HK-2 (cell line): ENCODE data around the gene GAS7.
A peak's percentile ranks its signal among the peaks of the same experiment; 100 is the strongest.
"Not testable (repeated sequence)": the region's sequence is repeated elsewhere in the genome, so short reads cannot be mapped to it uniquely, and the experiment has no call there.

Source experiments
- DNase-seq: peaks from one replicate; pipeline ENCODE4 v3.0.0-alpha.2; 2018; ENCODE audit not compliant: unreplicated experiment

Gene GAS7

DNA sequence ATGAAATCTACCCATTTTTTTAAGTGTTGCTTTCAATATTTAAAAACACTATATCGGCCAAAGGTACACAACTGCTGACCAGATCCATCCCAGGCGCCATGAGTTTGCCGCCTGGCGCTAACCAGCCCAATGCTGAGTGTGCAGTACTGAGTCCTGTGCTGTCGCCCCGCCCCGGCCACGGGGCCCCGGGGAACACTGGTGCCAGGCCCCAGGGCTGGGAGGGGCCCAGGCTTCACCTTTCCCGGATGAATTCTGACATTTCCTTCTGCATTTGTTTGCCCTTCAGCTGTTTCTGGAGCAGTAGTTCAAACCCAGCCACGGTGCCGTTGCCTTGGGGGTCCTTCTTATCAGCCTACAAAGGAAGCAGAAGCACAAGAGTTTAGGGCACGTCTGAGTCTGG, 255.5 kb downstream of the GAS7 start:
- DNase-seq = no peak

- no peak for DNase-seq
Measured at GRCh38 chr17:9941305-9941704, 257.1 kb downstream of the GAS7 start.

DNA sequence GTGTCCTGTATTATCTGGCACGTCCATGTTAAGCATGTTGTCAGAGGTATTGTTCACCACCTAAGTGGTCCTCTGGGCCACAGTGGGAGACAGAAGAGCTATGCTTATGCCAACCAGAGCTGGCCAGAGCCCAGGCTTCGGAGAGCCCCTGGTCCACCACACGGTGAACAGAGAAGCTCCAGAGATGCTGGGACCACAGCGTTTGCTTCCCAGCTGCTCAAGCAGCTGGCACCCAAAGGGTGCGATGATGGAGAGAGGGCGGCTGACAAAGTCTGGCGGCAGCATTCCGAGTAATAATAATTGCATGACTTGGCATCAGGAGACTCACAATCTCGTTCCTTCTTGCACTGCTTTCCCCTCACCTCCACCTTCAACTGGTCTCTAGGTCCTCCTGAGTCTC, 257.6 kb downstream of the GAS7 start:
- no peak for DNase-seq

DNA sequence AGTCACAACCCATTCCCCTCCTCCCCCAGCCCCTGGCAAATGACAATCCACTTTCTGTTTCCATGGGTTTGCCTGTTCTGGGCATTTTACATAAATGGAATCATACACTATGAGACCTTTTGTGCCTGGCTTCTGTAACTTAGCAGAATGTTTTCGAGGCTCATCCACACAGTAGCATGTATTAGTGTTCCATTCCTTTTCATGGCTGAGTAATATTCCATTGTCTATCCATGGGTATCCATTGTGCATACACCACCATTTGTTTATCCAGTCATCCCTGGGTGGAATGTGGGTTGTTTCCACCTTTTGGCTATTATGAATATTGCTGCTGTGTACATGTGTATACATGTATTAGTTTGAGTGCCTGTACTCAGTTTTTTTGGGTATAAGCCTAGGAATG, 259.6 kb downstream of the GAS7 start:
- no peak for DNase-seq

- DNase-seq = no peak
Measured at GRCh38 chr17:9937901-9938300, 260.5 kb downstream of the GAS7 start.

GRCh38 chr17:9937241-9937761, 261.1 kb downstream of the GAS7 start:
- DNase-seq = no peak

DNA sequence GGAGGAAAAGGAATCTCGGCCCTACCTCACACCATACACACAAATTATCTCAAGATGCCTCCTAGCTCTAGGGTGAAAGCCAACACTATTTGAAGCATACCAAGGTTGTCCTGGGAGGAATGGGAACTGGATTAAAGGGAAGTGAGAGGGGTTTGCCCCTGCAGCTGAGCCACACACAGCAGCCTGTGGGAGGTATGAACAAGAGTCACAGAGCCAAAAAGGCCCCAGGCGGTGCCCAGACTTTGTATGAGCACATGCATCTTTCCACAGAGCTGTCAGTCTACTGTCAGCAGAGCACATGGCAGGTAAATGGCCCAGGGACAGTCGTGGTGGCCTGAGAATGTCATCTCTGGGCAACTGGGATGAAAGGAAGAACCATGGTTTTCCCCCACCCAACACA, 262.3 kb downstream of the GAS7 start:
- no peak for DNase-seq

GRCh38 chr17:9935408-9935807, 263.0 kb downstream of the GAS7 start:
- DNase-seq = no peak

DNA sequence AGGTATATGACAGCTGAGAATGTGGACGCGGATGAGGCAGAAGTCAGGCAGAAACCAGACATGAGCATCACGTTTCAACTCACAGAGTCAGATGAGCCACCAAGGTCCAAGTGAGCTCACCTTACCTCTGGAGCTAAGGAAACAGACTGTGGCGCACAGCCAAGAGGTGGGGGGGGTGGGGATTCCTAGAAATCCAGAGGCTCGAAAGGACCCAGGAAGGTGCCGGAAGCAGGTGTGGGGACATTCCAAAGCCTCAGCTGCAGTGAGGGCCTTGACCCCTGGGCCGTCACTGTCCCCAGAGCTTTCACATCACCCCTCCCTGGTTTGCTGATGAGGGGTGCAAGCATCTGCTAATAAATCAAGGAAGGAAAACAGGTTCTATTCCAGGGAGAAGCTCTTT, 264.1 kb downstream of the GAS7 start:
- no peak for DNase-seq

- DNase-seq = no peak
Measured at GRCh38 chr17:9932491-9932890, 265.9 kb downstream of the GAS7 start.

GRCh38 chr17:9931144-9931741, 267.2 kb downstream of the GAS7 start:
- no peak for DNase-seq

DNA sequence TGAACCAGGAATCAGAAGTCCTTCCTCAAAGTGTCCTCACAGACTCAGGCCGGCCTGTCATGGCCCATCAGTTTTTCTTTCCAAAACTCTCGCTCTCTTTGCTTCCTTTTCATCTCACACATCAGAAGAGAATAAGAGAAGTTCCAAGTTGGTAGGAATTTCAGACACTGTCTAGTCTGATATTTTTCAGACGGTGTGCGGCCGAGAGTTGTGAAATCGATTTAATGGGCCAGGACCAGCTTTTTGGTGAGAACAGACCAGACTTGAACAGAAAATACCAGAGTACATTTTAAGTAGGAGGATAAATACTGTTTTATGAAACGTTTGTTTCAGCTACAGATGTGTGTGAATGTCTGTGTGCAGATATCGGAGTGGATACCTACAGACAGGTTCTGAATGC, 268.5 kb downstream of the GAS7 start:
- DNase-seq = no peak

GRCh38 chr17:9928601-9929333, 269.6 kb downstream of the GAS7 start:
- peak; percentile 39 for DNase-seq

DNA sequence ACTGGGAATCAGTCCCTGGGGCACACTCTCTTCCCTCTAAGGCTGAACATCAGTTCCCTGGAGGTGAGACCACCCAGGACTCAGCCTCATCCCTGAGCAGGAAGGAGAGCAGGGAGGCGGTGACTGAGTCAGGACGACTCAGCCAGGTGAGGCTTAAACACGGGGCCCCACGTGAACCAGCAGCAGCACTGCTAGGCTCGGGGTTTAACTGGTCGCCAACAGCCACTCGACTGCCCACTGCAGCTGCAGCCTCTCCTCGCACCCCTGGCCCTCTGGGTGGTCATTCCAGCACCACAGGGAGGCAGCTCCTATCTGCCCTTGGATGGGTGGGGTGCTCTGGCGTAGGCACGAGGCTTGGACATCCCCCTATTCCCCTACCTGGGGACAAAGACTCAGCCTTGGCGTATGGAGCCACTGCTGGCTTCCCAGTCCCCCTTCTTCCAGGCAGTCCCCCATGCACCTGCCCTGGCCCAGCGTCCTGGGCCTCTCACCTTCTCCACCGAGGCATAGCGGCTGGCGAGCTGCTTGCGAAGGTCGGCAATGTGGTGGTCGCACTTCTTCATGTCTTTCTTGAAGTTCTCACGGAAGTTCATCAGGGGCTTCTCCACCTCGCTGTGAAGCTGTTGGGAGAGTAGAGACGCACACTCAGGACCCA, 272.1 kb downstream of the GAS7 start:
- no peak for DNase-seq

- DNase-seq = no peak
Measured at GRCh38 chr17:9925457-9925856, 272.9 kb downstream of the GAS7 start.

- peak; percentile 22 for DNase-seq
Measured at GRCh38 chr17:9924735-9925191, 273.6 kb downstream of the GAS7 start.

DNA sequence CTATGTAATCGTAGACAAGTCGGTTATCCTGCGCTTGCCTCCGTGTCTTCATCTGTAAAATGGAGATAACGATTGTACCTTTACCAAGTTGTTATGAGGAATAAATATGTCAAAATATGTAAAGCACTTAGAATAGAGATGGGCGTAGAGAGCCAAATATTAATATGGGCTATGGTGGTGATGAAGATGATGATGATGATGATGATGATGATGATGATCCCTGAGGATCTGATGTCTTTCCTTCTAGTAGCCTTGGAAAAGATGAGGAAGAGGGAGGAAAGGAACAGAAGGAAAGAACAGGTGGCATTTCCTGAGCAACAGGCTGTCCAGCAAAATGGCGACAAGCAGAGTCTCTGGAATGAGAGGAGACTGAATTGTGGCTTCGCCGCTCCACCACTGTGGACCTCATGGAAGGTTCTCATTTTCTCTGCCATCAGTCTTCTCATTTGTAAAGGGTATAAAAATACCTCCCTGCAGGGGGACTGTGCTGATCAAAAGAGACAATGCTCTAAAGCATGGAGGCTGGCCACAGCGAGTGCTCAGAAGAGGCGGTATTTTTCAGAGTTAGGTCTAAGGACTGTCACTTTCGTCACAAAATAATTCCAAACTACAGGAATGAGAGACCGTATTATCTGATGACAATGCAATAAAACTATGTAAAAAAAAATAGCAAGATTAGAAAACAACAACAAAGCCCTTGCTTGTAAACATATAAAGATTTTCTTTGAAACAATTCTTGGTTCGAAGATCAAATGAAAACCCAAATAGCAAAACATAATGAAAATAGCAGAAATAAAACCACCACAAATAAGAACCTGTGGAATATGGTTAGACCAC, 276.2 kb downstream of the GAS7 start:
- no peak for DNase-seq

DNA sequence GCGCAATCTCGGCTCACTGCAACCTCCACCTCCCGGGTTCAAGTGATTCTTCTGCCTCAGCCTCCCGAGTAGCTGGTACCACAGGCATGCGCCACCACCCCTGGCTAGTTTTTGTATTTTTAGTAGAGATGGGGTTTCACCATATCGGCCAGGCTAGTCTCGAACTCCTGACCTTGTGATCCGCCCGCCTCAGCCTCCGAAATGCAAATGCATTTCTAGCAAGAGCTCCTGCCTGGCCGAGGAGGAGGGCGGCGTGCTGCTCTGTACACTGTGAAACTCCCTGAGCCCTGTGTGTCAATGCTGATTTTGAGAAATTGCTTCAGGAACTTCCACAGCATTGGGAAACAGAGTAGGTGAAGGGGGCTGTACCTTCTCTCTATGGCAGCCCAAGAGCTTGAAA, 277.2 kb downstream of the GAS7 start:
- DNase-seq = not testable (repeated sequence)

- no peak for DNase-seq
Measured at GRCh38 chr17:9918804-9919352, 279.5 kb downstream of the GAS7 start.

DNA sequence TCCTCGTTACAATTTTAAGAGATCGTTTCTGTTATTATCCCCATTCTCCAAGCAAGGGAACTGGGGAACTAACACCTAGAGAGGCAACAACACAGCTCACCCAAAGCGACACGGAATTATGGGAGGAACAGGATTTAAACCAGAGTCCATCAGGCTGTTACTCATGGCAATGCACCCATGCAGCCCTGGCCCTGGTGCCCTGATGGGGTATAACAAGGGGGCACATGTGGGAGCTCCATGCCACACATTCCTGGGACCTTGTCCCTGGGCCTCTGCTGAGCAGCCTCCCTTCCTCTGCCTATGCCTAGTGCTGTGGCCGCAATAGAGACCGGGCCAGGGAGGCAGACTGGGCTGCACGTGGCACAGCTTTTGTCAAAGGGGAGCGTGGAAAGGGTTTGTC, 280.1 kb downstream of the GAS7 start:
- no peak for DNase-seq

DNA sequence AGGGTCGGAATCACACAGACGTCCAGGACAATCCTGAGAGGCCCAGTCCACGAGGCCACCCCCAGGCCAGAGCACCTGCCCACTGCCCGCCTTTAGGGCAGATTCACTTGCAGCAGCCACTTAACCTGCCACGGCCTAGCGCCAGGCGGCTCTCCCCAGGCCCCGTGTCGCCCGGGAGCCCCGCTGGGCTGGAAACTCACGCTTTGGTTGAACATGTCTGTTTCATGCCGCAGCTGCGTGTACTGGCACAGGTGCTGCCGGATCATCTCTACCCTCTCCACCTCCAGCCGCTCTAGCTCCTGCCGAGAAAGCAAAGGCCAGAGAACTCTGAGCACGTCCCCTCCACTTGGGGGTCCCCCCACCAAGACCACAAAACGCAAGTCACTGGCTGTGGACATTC, 280.6 kb downstream of the GAS7 start:
- DNase-seq = no peak

- no peak for DNase-seq
Measured at GRCh38 chr17:9917131-9917530, 281.3 kb downstream of the GAS7 start.
